Hepatocyte (in vitro differentiated cells): ENCODE results near the gene RPL28. TPM values are rescaled to one million over a fixed set of nuclear protein-coding genes. Genes with fewer than 3 reads are reported as not detected.

ENCODE experiments used
- DNase-seq: peaks from one replicate; pipeline ENCODE4 v3.0.0-alpha.2; 2016; ENCODE audit warnings: low spot score
- H2AFZ ChIP-seq: fragments of 200-600 bp; sonication (generic); 2 replicates; pipeline ENCODE4 v1.6.0; 2016; ENCODE audit warnings: antibody characterized with exemption, mild to moderate bottlenecking
- H3K27ac ChIP-seq: fragments of 200-600 bp; sonication (generic); 2 replicates; pipeline ENCODE4 v1.5.1; 2016; ENCODE audit warnings: mild to moderate bottlenecking
- H3K27me3 ChIP-seq: fragments of 200-600 bp; sonication (generic); 2 replicates; pipeline ENCODE4 v1.6.1; 2016
- H3K36me3 ChIP-seq: fragments of 200-600 bp; sonication (generic); replicated peaks from 2 replicates; pipeline ENCODE4 v1.5.1; 2016; ENCODE audit warnings: low read depth; ENCODE audit not compliant: insufficient read depth
- H3K4me1 ChIP-seq: fragments of 200-600 bp; sonication (generic); 2 replicates; pipeline ENCODE4 v1.5.1; 2016; ENCODE audit warnings: mild to moderate bottlenecking, moderate library complexity; ENCODE audit not compliant: insufficient read depth
- H3K4me2 ChIP-seq: fragments of 200-600 bp; sonication (generic); 2 replicates; pipeline ENCODE4 v1.6.0; 2016
- H3K4me3 ChIP-seq: fragments of 200-600 bp; sonication (generic); 2 replicates; pipeline ENCODE4 v1.5.1; 2016; ENCODE audit warnings: mild to moderate bottlenecking
- H3K79me2 ChIP-seq: fragments of 200-600 bp; sonication (generic); 2 replicates; pipeline ENCODE4 v1.6.0; 2017; ENCODE audit warnings: mild to moderate bottlenecking
- H3K9me2 ChIP-seq: fragments of 200-600 bp; sonication (generic); replicated peaks from 2 replicates; pipeline ENCODE4 v1.6.0; 2017; ENCODE audit warnings: mild to moderate bottlenecking; ENCODE audit not compliant: insufficient read depth
- H3K9me3 ChIP-seq: fragments of 200-600 bp; sonication (generic); 2 replicates; pipeline ENCODE4 v1.5.1; 2016; ENCODE audit warnings: low read depth, mild to moderate bottlenecking
- H4K20me1 ChIP-seq: fragments of 200-600 bp; sonication (generic); 2 replicates; pipeline ENCODE4 v1.6.0; 2016; ENCODE audit warnings: mild to moderate bottlenecking; ENCODE audit not compliant: insufficient read depth, poor library complexity, severe bottlenecking
- CTCF ChIP-seq: fragments of 200-600 bp; sonication (generic); IDR thresholded peaks from 2 replicates; pipeline ENCODE4 v1.5.1; 2016; ENCODE audit warnings: antibody characterized with exemption, mild to moderate bottlenecking; ENCODE audit not compliant: poor library complexity
- EZH2 ChIP-seq: fragments of 200-600 bp; sonication (generic); IDR thresholded peaks from 2 replicates; pipeline ENCODE4 v1.6.1; 2016; ENCODE audit warnings: antibody characterized with exemption, mild to moderate bottlenecking, borderline replicate concordance
- EZH2phosphoT487 ChIP-seq: fragments of 200-600 bp; sonication (generic); IDR thresholded peaks from one replicate; pipeline ENCODE4 v1.6.1; 2018; ENCODE audit warnings: antibody characterized with exemption, mild to moderate bottlenecking, low read depth, moderate library complexity; ENCODE audit not compliant: unreplicated experiment, severe bottlenecking
- WGBS: methylation state at CpG from one replicate; pipeline ENCODE4 v1.1.6; 2016; ENCODE audit warnings: low lambda C conversion rate; ENCODE audit errors: missing lambda C conversion rate; 5-methylcytosine and 5-hydroxymethylcytosine counted together
- polyA plus RNA-seq: library from polyadenylated mRNA; unstranded; fragments of >200 nt; fragmentation: Nextera tagmentation; extraction: Ambion mirVana; gene quantifications from 2 replicates; pipeline ENCODE4 v1.2.1, GENCODE V29; 2016
- total RNA-seq: library from RNA; depleted of rRNA; stranded (reverse); fragments of >200 nt; gene quantifications from 2 replicates; pipeline ENCODE4 v1.2.3, GENCODE V29; 2014

RPL28 gene
- total and polyA plus RNA-seq, 2 experiments from 2014 or later, result 437 to 604 TPM

GRCh38 chr19:55435020-55435419 lies 49.3 kb downstream of the RPL28 start:
- no peaks in the 10 kb centered on the region for H4K20me1 ChIP-seq
- peaks cover 11% of the 10 kb centered on the region for H3K27me3 ChIP-seq
- no peaks in the 10 kb centered on the region for H3K9me3 ChIP-seq
- no peaks in the 10 kb centered on the region for H3K9me2 ChIP-seq
- H3K4me3 ChIP-seq, result no peak overlapping the region
- TF ChIP-seq CTCF (no peak), EZH2phosphoT487 (no peak), EZH2 (no peak)
- H3K4me1 ChIP-seq, result no peaks in the 10 kb centered on the region
- no peaks in the 10 kb centered on the region for H3K79me2 ChIP-seq
- no peak overlapping the region for H2AFZ ChIP-seq
- no peak overlapping the region for H3K4me2 ChIP-seq
- WGBS, result no CpG with 5 or more reads among the region's 4 CpGs
- no peak overlapping the region for H3K27ac ChIP-seq
- H3K36me3 ChIP-seq, result no peaks in the 10 kb centered on the region
- no peak for DNase-seq

GRCh38 chr19:55436847-55437246 lies 51.1 kb downstream of the RPL28 start:
- WGBS, result 53% methylated on average over 8 of the region's 8 CpGs
- no peak overlapping the region for H3K4me2 ChIP-seq
- H3K4me3 ChIP-seq, result no peak overlapping the region

GRCh38 chr19:55437410-55437809 lies 51.7 kb downstream of the RPL28 start:
- no peaks in the 10 kb centered on the region for H3K36me3 ChIP-seq
- no peak overlapping the region for H3K27ac ChIP-seq
- no peaks in the 10 kb centered on the region for H3K4me1 ChIP-seq
- H3K27me3 ChIP-seq, result peaks cover 32% of the 10 kb centered on the region
- H4K20me1 ChIP-seq, result no peaks in the 10 kb centered on the region
- no peaks in the 10 kb centered on the region for H3K9me3 ChIP-seq
- H2AFZ ChIP-seq, result no peak overlapping the region
- WGBS, result 3% methylated on average over 16 of the region's 17 CpGs
- H3K79me2 ChIP-seq, result no peaks in the 10 kb centered on the region
- H3K4me2 ChIP-seq, result peak overlapping the region; percentile 58
- TF ChIP-seq EZH2, result no peak
- TF ChIP-seq CTCF, result no peak
- TF ChIP-seq EZH2phosphoT487, result no peak
- H3K4me3 ChIP-seq, result no peak overlapping the region
- no peaks in the 10 kb centered on the region for H3K9me2 ChIP-seq
- peak; percentile 83 for DNase-seq

More at GRCh38 chr19:55436847-55437246, 51.1 kb downstream of the RPL28 start:
- no peak for TF ChIP-seq CTCF
- no peak for TF ChIP-seq EZH2phosphoT487
- TF ChIP-seq EZH2, result no peak
- Histone ChIP-seq H3K4me1 (no peaks in the 10 kb centered on the region), H4K20me1 (no peaks in the 10 kb centered on the region), H3K9me2 (no peaks in the 10 kb centered on the region), H3K36me3 (no peaks in the 10 kb centered on the region), H3K79me2 (no peaks in the 10 kb centered on the region), H2AFZ (no peak overlapping the region), H3K27ac (no peak overlapping the region), H3K27me3 (peaks cover 29% of the 10 kb centered on the region), H3K9me3 (no peaks in the 10 kb centered on the region)
- DNase-seq, result no peak

GRCh38 chr19:55439052-55439451 lies 53.3 kb downstream of the RPL28 start:
- H4K20me1 ChIP-seq, result no peaks in the 10 kb centered on the region
- no peak overlapping the region for H3K4me2 ChIP-seq
- no peaks in the 10 kb centered on the region for H3K9me3 ChIP-seq
- no peaks in the 10 kb centered on the region for H3K4me1 ChIP-seq
- H3K79me2 ChIP-seq, result no peaks in the 10 kb centered on the region
- no peak overlapping the region for H3K27ac ChIP-seq
- no peak overlapping the region for H2AFZ ChIP-seq
- DNase-seq, result no peak
- peaks cover 43% of the 10 kb centered on the region for H3K27me3 ChIP-seq
- TF ChIP-seq CTCF (no peak), EZH2phosphoT487 (no peak), EZH2 (no peak)
- WGBS, result 74% methylated on average over 5 of the region's 5 CpGs
- H3K4me3 ChIP-seq, result no peak overlapping the region
- H3K9me2 ChIP-seq, result no peaks in the 10 kb centered on the region
- no peaks in the 10 kb centered on the region for H3K36me3 ChIP-seq
